ENCODE measurements around the gene ZMYM2. TPM values are rescaled to one million over a fixed set of nuclear protein-coding genes. Genes with fewer than 3 reads are reported as not detected.

The ZMYM2 gene
- total and polyA plus RNA-seq, 10 of the 15 experiments (the other 5 are each of a cell fraction or from before 2014, with no cell fraction given) = 9.5 to 60.4 (median 34.6) TPM

GRCh38 chr13:20131057-20131832 is 172.7 kb downstream of the ZMYM2 start:
- Histone ChIP-seq H4K20me1 (ENCODE audit: control insufficient read depth, insufficient read depth) (no peaks in the 10 kb centered on the region), H3K9ac (ENCODE audit: control insufficient read depth, insufficient read depth, low read length) (no peak overlapping the region), H3K27ac (ENCODE audit: control insufficient read depth, insufficient read depth) (no peak overlapping the region), H3K4me3 (no peak overlapping the region), H3K27me3 (replicated peaks in 1 of 2; ENCODE audit: control insufficient read depth in 2 of 2, insufficient read depth in 2 of 2, low read length in 1 of 2) (peaks cover 2 to 5% of the 10 kb centered on the region in 2 experiments; a peak in 2 of 4 replicates), H3K4me2 (ENCODE audit: control insufficient read depth, insufficient read depth) (no peak overlapping the region), H3K4me1 (ENCODE audit: control insufficient read depth, insufficient read depth, low read length) (no peaks in the 10 kb centered on the region), H3K9me3 (replicated peaks; ENCODE audit: control insufficient read depth, insufficient read depth, low read length) (no peaks in the 10 kb centered on the region), H2AFZ (ENCODE audit: control insufficient read depth, low read depth, low read length) (no peak overlapping the region), H3K36me3 (ENCODE audit: control insufficient read depth in 2 of 2, insufficient read depth in 2 of 2, low read length in 1 of 2) (no peaks in the 10 kb centered on the region), H3K79me2 (ENCODE audit: control insufficient read depth, insufficient read depth, low read length) (no peaks in the 10 kb centered on the region)
- CTCF ChIA-PET = no interaction called here
- RAD21 ChIA-PET (ENCODE audit: unreplicated experiment) = no interaction called here
- no peak for FAIRE-seq
- in situ Hi-C loops (cut with MboI) (no loop called here), intact Hi-C loops (cut with micrococcal nuclease; ENCODE audit: unreplicated experiment) (no loop called here)
- 55% methylated on average over 11 of the region's 11 CpGs for WGBS (ENCODE audit: insufficient coverage, insufficient replicate concordance, low lambda C conversion rate, missing lambda C conversion rate)
- POLR2A ChIA-PET = no interaction called here
- SMC1A ChIA-PET (ENCODE audit: uncharacterized antibody, unreplicated experiment) = no interaction called here
- DNase-seq (ENCODE audit: low read depth, low spot score) = no peak
- no TSS peak for BruUV-seq (replicated peaks)
- ATAC-seq = no peak
- TF ChIP-seq MXI1 (IDR thresholded peaks at IDR 0.05; ENCODE audit: low read depth, low read length) (no peak), NBN (IDR thresholded peaks at IDR 0.05) (no peak), MAX (IDR thresholded peaks at IDR 0.05; ENCODE audit: low read depth, low read length) (no peak), NR2F1 (conservative IDR thresholded peaks at IDR 0.05) (no peak)

- peaks cover 2 to 3% of the 10 kb centered on the region in 2 experiments; a peak in 2 of 4 replicates for H3K27me3 ChIP-seq (replicated peaks in 1 of 2; ENCODE audit: control insufficient read depth in 2 of 2, insufficient read depth in 2 of 2, low read length in 1 of 2)
- TF ChIP-seq E2F8 (IDR thresholded peaks at IDR 0.05; ENCODE audit: low read depth, partially characterized antibody) (no peak), CEBPZ (IDR thresholded peaks at IDR 0.05; ENCODE audit: low read depth, low read length) (no peak), POLR2AphosphoS2 (IDR thresholded peaks at IDR 0.05; ENCODE audit: low read depth, low read length) (no peak), SMAD1 (IDR thresholded peaks at IDR 0.05; ENCODE audit: low read depth, partially characterized antibody) (no peak)
These were observed 173.6 kb downstream of the ZMYM2 start for GRCh38 chr13:20132052-20132634.

More at GRCh38 chr13:20132052-20132634, 173.6 kb downstream of the ZMYM2 start:
- no peak overlapping the region for H3K27ac ChIP-seq (ENCODE audit: control insufficient read depth, insufficient read depth)
- 77% methylated on average over 10 of the region's 10 CpGs for WGBS (ENCODE audit: insufficient coverage, insufficient replicate concordance, low lambda C conversion rate, missing lambda C conversion rate)
- BruUV-seq (replicated peaks) = no TSS peak
- RAD21 ChIA-PET (ENCODE audit: unreplicated experiment) = interaction anchor here (0.7 kb wide), 1 partner anchor 129 kb away, joined by 3 read pairs; no protein-coding TSS in a partner anchor
- no peaks in the 10 kb centered on the region for H4K20me1 ChIP-seq (ENCODE audit: control insufficient read depth, insufficient read depth)
- FAIRE-seq (no peak), DNase-seq (ENCODE audit: low read depth, low spot score) (no peak), ATAC-seq (no peak)
- POLR2A ChIA-PET = no interaction called here
- no peak overlapping the region for H3K4me2 ChIP-seq (ENCODE audit: control insufficient read depth, insufficient read depth)
- in situ Hi-C loops (cut with MboI) (no loop called here), intact Hi-C loops (cut with micrococcal nuclease; ENCODE audit: unreplicated experiment) (no loop called here)
- H3K36me3 ChIP-seq (ENCODE audit: control insufficient read depth in 2 of 2, insufficient read depth in 2 of 2, low read length in 1 of 2) = no peaks in the 10 kb centered on the region
- H3K9ac ChIP-seq (ENCODE audit: control insufficient read depth, insufficient read depth, low read length) = no peak overlapping the region
- H3K79me2 ChIP-seq (ENCODE audit: control insufficient read depth, insufficient read depth, low read length) = no peaks in the 10 kb centered on the region
- SMC1A ChIA-PET (ENCODE audit: uncharacterized antibody, unreplicated experiment) = no interaction called here
- CTCF ChIA-PET = interaction anchor here (0.6 kb wide), 1 partner anchor 951 kb away, joined by 3 read pairs; no protein-coding TSS in a partner anchor
- no peaks in the 10 kb centered on the region for H3K9me3 ChIP-seq (replicated peaks; ENCODE audit: control insufficient read depth, insufficient read depth, low read length)
- H2AFZ ChIP-seq (ENCODE audit: control insufficient read depth, low read depth, low read length) = no peak overlapping the region
- no peaks in the 10 kb centered on the region for H3K4me1 ChIP-seq (ENCODE audit: control insufficient read depth, insufficient read depth, low read length)
- H3K4me3 ChIP-seq = no peak overlapping the region
